Sciatic nerve (tissue), 2 donors: ENCODE data around the gene DNAJB8. TPM values are rescaled to one million over a fixed set of nuclear protein-coding genes. Genes with fewer than 3 reads are reported as not detected.
A peak's percentile ranks its signal among the peaks of the same experiment; 100 is the strongest.

ENCODE experiments used
- ATAC-seq: fragments of 200-7000 bp; cut with Tn5 transposase; one replicate; pipeline ENCODE4 v1.9.1; 2020; ENCODE audit warnings: mild to moderate bottlenecking, moderate library complexity
- DNase-seq: peaks from one replicate; pipeline ENCODE4 v3.0.0-alpha.2; 2020; ENCODE audit warnings: low spot score
- intact Hi-C: fragments of 100-400 bp; cut with DNase I; formaldehyde crosslinking; loops from one replicate; pipeline ENCODE4 v1.14.2; 2022
- total RNA-seq: library from RNA; stranded (reverse); fragmentation: NEBNext Ultra II Directional; extraction: Animal tissue kit (Norgen Biotek cat#: 25700); gene quantifications from one replicate; pipeline ENCODE4 v1.2.1, GENCODE V29; 2021
- donor health status: DM: no; HTN: no; CAD: no.
- donor health status: DM: no; HTN: no; CAD: no.

The DNAJB8 gene
- total RNA-seq, 1 donor from 2014 or later: not detected

- ATAC-seq (no peak), DNase-seq (no peak)
- intact Hi-C loops: no loop called here
These were observed 31.1 kb downstream of the DNAJB8 start for GRCh38 chr3:128435561-128435960.

DNA sequence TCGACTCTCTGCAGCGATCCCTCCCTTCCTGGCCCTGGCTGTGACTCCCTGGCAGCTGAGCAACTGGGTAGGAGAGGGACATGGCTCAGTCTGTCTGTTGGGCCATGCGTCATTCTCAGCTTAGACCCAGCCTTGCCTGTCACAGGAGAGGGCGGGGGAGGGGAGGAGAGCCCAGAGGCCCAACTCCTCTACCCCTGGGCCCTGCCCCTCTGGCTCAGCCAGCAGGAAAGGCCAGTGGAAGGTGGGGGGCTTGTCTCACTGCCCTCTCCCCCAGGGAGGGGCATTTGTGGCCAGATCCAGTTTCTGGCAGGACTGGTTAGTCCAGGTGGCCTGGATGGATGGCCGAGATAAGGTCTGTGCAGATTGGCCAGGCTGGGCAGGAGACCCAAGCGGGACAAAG is 31.6 kb downstream of the DNAJB8 start:
- intact Hi-C loops: no loop called here
- peak; percentile 44 for ATAC-seq
- no peak for DNase-seq

DNA sequence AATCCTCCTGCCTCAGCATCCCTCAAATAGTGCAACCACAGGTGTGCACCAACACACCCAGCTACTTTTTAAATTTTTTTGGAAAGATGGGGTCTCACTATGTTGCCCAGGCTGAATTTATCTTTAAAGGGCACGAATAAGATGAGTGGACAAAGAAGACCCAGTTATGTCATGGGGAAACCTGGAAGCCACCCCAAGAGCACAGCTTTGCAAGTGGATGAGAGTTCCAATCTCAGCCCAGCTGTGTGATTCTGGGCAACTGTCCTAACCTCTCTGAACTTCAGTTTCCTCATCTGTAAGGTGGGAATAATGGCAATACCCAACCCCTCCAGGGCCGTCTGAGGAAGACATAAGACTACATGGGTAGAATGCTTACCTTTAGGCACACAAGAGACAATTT is 32.2 kb downstream of the DNAJB8 start:
- intact Hi-C loops: no loop called here
- DNase-seq (no peak), ATAC-seq (no peak)

DNA sequence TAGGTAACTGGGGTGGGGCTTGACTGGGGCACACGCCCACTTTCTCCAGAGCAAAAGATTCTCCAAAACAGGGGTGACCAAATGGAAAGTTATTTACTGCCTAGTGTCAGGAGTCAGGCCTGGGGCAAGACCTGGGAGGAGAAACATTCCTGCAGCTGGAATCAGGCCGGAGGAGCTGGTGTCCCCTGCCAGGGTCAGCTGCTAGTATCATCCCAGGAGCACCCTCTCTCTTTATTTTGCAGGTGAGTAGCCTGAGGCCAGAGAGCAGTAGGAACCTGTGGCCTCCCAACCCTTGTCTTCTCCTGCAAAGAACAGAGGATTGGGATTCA is 32.9 kb downstream of the DNAJB8 start:
- DNase-seq: no peak
- ATAC-seq: no peak
- intact Hi-C loops: no loop called here

DNA sequence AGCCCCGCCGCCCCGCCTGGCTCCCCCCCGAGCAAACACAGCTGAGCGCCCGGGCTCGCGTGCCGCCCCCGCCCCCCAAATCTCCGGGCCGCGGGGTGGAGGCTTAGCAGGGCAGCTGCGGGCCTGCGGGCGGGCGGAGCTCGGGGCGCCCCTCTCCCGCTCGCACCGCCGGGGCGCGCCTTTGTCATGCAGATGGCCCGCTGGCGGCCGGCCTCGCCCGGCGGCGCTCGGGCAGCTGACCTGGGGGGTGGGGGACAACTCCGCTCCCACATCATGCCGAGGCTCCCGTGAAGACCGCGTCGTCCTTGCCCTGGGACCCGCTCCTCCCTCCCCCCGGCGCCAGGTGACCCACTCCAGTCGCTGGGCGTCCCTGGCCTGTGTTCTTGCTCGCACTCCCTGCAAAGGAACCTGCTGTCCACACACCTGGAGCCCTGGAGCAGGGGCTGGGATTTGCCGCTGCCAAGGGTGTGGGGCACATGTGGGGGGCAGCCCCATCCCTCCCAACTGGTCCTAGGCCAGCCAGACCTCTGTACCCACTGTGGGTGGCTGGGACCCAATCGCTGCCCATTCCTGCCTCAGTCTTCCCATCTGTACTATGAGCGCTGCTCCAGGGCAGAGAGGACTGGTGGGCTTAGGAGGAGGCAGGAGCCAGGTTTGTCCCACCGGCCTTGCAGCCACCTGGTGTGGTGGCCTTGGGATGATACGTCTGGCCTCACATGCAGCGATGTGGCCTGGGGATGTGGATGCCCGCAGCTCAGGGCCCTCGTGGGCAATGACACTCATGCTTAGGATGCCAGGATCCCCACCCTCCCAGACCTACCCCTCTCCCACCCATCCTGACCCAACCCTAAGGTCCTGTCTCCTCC is 33.5 kb downstream of the DNAJB8 start:
- ATAC-seq: no peak
- DNase-seq: no peak
- intact Hi-C loops: no loop called here

DNA sequence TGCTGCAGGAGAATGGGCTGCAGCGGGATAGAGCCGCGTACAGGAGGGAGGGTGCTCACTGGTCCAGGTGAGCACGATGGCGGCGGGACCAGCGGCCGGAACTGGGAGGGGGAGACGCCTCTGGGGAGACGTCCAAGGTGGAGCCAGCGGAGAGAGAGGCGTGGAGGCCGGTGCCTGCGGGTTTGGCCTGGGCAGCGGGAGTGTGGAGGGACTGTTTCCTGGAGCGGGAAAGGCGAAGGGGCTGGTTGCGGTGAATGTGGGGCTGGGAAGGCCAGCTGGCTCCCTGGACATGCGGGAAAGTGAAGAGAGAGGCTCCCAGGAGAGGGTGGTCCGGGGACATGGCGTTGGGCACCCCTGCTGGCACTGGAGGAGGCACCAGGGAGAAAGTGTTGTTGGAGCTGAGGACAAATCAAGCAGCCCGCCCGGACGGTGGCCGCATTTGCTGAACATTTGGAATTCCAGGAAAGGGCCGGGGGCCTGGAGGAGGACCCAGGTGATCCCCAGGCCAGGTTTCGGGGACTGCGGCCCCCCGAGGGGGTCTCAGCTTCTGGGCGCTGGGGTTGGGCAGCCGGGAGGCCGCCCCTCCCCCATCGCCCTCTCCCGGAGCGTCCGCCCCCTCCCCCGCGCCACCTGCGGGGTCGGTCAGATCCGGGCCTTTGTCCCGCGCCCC is 34.3 kb downstream of the DNAJB8 start:
- intact Hi-C loops: no loop called here
- DNase-seq: no peak
- no peak for ATAC-seq

- ATAC-seq (no peak), DNase-seq (no peak)
- intact Hi-C loops: no loop called here
These were observed 34.8 kb downstream of the DNAJB8 start for GRCh38 chr3:128431803-128432300.

GRCh38 chr3:128430731-128431130 is 36.0 kb downstream of the DNAJB8 start:
- intact Hi-C loops: no loop called here
- ATAC-seq: no peak
- no peak for DNase-seq

DNA sequence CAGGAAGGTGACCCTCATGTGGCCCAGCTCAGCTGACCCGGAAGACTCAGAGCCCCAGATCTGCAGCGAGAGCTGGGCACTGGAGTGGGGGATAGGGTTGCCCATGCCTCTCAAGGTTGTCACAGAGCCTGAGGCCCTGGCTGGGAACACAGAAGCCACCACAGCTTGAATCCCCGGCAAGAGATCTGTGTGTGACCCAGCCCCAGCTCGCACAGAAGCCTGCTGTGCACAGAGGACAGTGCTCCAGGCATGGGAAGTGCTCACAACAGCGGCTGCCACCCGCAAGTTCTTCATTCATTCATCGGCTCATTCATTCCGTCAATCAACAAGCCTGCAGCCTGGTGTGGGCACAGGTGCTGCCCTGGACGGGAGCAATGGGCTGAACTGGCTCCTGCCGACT is 36.4 kb downstream of the DNAJB8 start:
- no peak for ATAC-seq
- intact Hi-C loops: no loop called here

GRCh38 chr3:128429751-128430150 is 36.9 kb downstream of the DNAJB8 start:
- DNase-seq: no peak
- no peak for ATAC-seq
- intact Hi-C loops: loop anchor here (10.0 kb wide), 1 partner anchor 155 kb away; no protein-coding TSS in a partner anchor

More for the DNA sequence above, 36.4 kb downstream of the DNAJB8 start:
- no peak for DNase-seq

DNA sequence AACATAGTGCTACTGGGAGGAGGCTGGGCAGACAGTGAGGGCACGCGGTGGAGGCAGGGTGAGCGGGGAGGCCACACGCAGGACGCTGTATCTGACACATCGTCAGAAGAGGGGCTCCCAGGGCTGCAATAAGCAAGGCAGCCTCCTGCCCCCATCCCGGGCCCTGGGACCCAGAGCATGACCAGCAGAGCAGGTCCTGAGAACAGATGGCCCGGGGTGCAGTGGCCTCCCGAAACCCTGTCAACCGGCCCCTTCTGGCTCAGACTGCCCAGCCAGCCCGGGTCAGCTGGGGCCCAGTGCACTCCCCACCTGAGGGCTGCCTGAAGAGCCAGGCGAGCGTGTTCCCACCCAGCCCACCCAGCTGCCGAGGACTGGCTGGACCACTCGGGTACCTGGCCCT is 37.4 kb downstream of the DNAJB8 start:
- no peak for ATAC-seq
- no peak for DNase-seq
- intact Hi-C loops: loop anchor here (10.0 kb wide), 1 partner anchor 156 kb away; no protein-coding TSS in a partner anchor

DNA sequence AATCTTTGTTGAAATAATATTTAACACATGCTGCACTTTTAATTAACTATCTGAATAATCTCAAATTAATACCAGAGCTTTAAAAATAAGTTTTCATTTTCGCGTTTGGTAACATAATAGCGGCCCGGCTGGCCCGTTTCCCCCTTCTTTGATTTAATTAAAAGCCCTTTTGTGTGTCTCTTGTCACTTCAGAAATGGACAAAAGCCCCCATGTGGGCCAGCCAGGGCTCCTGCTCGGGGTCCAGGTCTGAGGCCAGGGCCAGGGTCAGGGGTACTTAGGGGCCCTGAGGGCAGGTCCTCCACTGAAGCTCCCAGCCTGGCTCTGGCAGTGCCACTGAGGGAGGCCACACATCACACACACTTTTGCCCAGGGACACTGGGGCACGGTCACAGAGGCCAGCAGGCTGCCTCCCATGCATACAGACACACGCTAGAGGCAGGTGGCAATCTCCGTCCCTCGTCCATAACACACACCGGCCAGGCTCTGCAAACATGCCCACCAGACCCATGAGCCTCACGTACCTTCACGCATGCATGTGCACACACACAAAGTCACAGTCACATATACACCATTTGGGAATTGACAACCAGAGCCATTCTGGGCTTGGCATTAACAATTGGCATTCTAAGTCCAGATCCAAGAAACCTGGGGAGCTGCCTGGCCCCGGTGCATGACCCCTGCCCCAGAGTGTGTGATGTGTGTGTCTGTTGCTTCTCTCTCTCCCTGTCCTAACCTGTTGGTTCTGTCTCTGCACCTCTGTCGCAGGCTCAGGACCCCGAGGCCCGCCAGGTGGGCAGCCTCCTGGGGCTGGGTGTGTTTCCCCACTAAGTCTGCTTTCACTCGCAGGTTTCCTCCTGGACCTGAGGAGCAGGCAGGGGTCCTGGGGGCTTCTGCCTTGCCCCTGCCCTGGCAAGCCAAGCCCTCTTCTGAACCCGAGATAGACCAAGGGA is 38.5 kb downstream of the DNAJB8 start:
- intact Hi-C loops: loop anchor here (10.0 kb wide), 1 partner anchor 157 kb away; no protein-coding TSS in a partner anchor
- no peak for DNase-seq
- ATAC-seq: no peak

- no peak for ATAC-seq
- no peak for DNase-seq
- intact Hi-C loops: loop anchor here (10.0 kb wide), 1 partner anchor 157 kb away; no protein-coding TSS in a partner anchor
These were observed 39.4 kb downstream of the DNAJB8 start for GRCh38 chr3:128427175-128427857.

- ATAC-seq: peak; percentile 73
- intact Hi-C loops: loop anchor here (10.0 kb wide), 1 partner anchor 158 kb away; no protein-coding TSS in a partner anchor
- DNase-seq: no peak
These were observed 40.4 kb downstream of the DNAJB8 start for GRCh38 chr3:128426128-128426921.

DNA sequence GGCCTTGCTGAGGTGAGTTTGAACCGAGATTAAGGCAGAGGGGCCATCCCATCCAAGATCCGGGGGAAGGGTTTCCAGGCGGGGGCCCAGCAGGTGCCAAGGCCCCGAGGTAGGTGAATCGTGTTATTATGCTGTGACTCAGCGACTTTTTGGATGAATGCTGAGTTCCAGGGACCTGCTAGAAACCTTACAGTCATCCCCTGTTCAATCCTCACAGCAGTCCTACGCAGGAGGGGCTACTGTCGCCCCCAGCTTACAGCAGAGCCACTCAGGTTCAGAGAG is 40.9 kb downstream of the DNAJB8 start:
- ATAC-seq (no peak), DNase-seq (no peak)
- intact Hi-C loops: loop anchor here (10.0 kb wide), 1 partner anchor 159 kb away; no protein-coding TSS in a partner anchor

- intact Hi-C loops: loop anchor here (10.0 kb wide), 1 partner anchor 160 kb away; no protein-coding TSS in a partner anchor
- no peak for DNase-seq
- no peak for ATAC-seq
These were observed 41.4 kb downstream of the DNAJB8 start for GRCh38 chr3:128425142-128425845.

DNA sequence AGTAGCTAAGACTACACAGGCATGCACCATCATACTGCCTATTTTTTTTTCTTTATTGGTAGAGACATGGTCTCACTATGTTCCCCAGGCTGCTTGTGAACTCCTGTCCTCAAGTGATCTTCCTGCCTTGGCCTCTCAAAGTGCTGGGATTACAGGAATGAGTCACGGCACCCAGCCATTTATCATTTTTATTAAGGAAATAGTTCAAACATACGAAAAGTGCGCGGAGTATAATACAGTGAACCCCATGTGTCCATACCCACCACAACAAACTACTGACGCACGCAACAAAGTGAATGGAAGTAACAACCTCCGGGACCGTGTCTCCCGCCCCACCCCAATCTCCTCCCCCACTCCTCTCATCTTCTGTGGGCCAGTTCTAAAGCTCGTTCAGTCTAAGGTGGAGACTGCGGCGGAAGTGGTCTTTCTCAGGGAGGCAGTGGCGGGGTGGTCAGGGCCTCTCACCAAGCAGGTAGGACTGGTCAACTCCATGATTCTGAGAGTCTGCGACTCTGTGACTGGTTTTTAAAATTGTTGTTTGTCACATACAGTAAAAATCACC is 42.1 kb downstream of the DNAJB8 start:
- DNase-seq (no peak), ATAC-seq (no peak)
- intact Hi-C loops: loop anchor here (10.0 kb wide), 1 partner anchor 160 kb away; no protein-coding TSS in a partner anchor
